H9 (cell line): ENCODE results near the gene MTCH1. TPM values are rescaled to one million over a fixed set of nuclear protein-coding genes. Genes with fewer than 3 reads are reported as not detected.

Source experiments
- DNase-seq: peaks from one replicate; pipeline ENCODE4 v3.0.0-alpha.2; 2017
- H2AFZ ChIP-seq: one replicate; pipeline ENCODE4 v1.6.1; 2013; ENCODE audit warnings: mild to moderate bottlenecking, low read length, control low read depth, moderate library complexity
- H2AK5ac ChIP-seq: 2 replicates; pipeline ENCODE4 v1.6.1; 2013; ENCODE audit warnings: low read length, control low read depth, mixed read lengths; ENCODE audit not compliant: insufficient read length
- H2BK120ac ChIP-seq: one replicate; pipeline ENCODE4 v1.6.1; 2013; ENCODE audit warnings: low read depth, mild to moderate bottlenecking, low read length, control low read depth, inconsistent platforms; ENCODE audit not compliant: poor library complexity, severe bottlenecking
- H2BK12ac ChIP-seq: 2 replicates; pipeline ENCODE4 v1.6.1; 2013; ENCODE audit warnings: low read length, control low read depth, mixed read lengths, low read depth; ENCODE audit not compliant: insufficient read length
- H2BK15ac ChIP-seq: 2 replicates; pipeline ENCODE4 v1.6.1; 2013; ENCODE audit warnings: low read depth, low read length, control low read depth
- H2BK20ac ChIP-seq: one replicate; pipeline ENCODE4 v1.6.1; 2013; ENCODE audit warnings: low read depth, mild to moderate bottlenecking, low read length, control low read depth, inconsistent platforms; ENCODE audit not compliant: poor library complexity, severe bottlenecking
- H2BK5ac ChIP-seq: 2 replicates; pipeline ENCODE4 v1.6.1; 2013; ENCODE audit warnings: low read length, control low read depth, mixed read lengths; ENCODE audit not compliant: insufficient read length
- H3K14ac ChIP-seq: 2 replicates; pipeline ENCODE4 v1.6.1; 2013; ENCODE audit warnings: low read length, control low read depth; ENCODE audit not compliant: insufficient read depth
- H3K18ac ChIP-seq: 2 replicates; pipeline ENCODE4 v1.6.1; 2013; ENCODE audit warnings: low read depth, mild to moderate bottlenecking, mixed read lengths, low read length, control low read depth; ENCODE audit not compliant: insufficient read length
- H3K23ac ChIP-seq: 2 replicates; pipeline ENCODE4 v1.6.1; 2013; ENCODE audit warnings: low read length, control low read depth, mixed read lengths, low read depth; ENCODE audit not compliant: insufficient read length
- H3K23me2 ChIP-seq: 2 replicates; pipeline ENCODE4 v1.6.1; 2013; ENCODE audit warnings: low read depth, mild to moderate bottlenecking, mixed read lengths, low read length, control low read depth; ENCODE audit not compliant: insufficient read length, poor library complexity, severe bottlenecking
- H3K27ac ChIP-seq: 2 replicates; pipeline ENCODE4 v1.5.1; 2013; ENCODE audit warnings: low read length, control low read depth, mixed read lengths, low read depth; ENCODE audit not compliant: insufficient read length
- H3K27me3 ChIP-seq: 2 replicates; pipeline ENCODE4 v1.6.1; 2013; ENCODE audit warnings: low read length, control low read depth, inconsistent platforms; ENCODE audit not compliant: insufficient read depth
- H3K4ac ChIP-seq: 2 replicates; pipeline ENCODE4 v1.6.1; 2013; ENCODE audit warnings: low read depth, mild to moderate bottlenecking, control low read depth, inconsistent platforms, low read length, moderate library complexity
- H3K4me1 ChIP-seq: 2 replicates; pipeline ENCODE4 v1.6.1; 2013; ENCODE audit warnings: low read length, control low read depth, inconsistent platforms; ENCODE audit not compliant: insufficient read depth
- H3K4me2 ChIP-seq: 2 replicates; pipeline ENCODE4 v1.6.1; 2013; ENCODE audit warnings: low read length, control low read depth, mixed read lengths; ENCODE audit not compliant: insufficient read length, insufficient read depth
- H3K56ac ChIP-seq: 2 replicates; pipeline ENCODE4 v1.6.1; 2013; ENCODE audit warnings: low read depth, mild to moderate bottlenecking, mixed read lengths, low read length, control low read depth; ENCODE audit not compliant: insufficient read length
- H3K79me1 ChIP-seq: 2 replicates; pipeline ENCODE4 v1.6.1; 2013; ENCODE audit warnings: low read depth, mild to moderate bottlenecking, moderate library complexity, low read length, control low read depth, inconsistent platforms; ENCODE audit not compliant: insufficient read depth, poor library complexity, severe bottlenecking
- H3K79me2 ChIP-seq: 2 replicates; pipeline ENCODE4 v1.6.1; 2013; ENCODE audit warnings: low read length, control low read depth, inconsistent platforms; ENCODE audit not compliant: insufficient read depth
- H3K9ac ChIP-seq: 2 replicates; pipeline ENCODE4 v1.6.1; 2013; ENCODE audit warnings: low read length, control low read depth, mixed read lengths; ENCODE audit not compliant: insufficient read length; ENCODE audit errors: extremely low read depth
- H3K9me3 ChIP-seq: one replicate; pipeline ENCODE4 v1.6.1; 2013; ENCODE audit warnings: low read depth, low read length, inconsistent platforms; ENCODE audit not compliant: control insufficient read depth
- H3T11ph ChIP-seq: one replicate; pipeline ENCODE4 v1.6.1; 2013; ENCODE audit warnings: mild to moderate bottlenecking, low read length, control low read depth, inconsistent platforms
- H4K20me1 ChIP-seq: one replicate; pipeline ENCODE4 v1.6.1; 2013; ENCODE audit not compliant: control insufficient read depth, insufficient read length, insufficient read depth
- H4K5ac ChIP-seq: 2 replicates; pipeline ENCODE4 v1.6.1; 2013; ENCODE audit warnings: low read depth, mild to moderate bottlenecking, mixed read lengths, low read length, control low read depth; ENCODE audit not compliant: insufficient read length
- H4K8ac ChIP-seq: replicated peaks from 2 replicates; pipeline ENCODE4 v1.6.1; 2013; ENCODE audit warnings: low read length, control low read depth, mixed read lengths, low read depth; ENCODE audit not compliant: insufficient read length
- H4K91ac ChIP-seq: 2 replicates; pipeline ENCODE4 v1.6.1; 2013; ENCODE audit warnings: low read depth, mild to moderate bottlenecking, moderate library complexity, mixed read lengths, low read length, control low read depth; ENCODE audit not compliant: insufficient read length
- H3K27ac Mint-ChIP-seq, 3 experiments: 2 replicates in 2 of 3; 3 replicates in 1 of 3; pipeline ENCODE4 v1.8.0; 2020 to 2021; ENCODE audit warnings: mixed read lengths in 3 of 3, mild to moderate bottlenecking in 1 of 3, moderate library complexity in 1 of 3
- H3K27me3 Mint-ChIP-seq: 2 replicates; pipeline ENCODE4 v1.8.0; 2021; ENCODE audit warnings: low read depth, mild to moderate bottlenecking, moderate library complexity, mixed read lengths
- H3K36me3 Mint-ChIP-seq, 3 experiments: 2 replicates in 2 of 3; 3 replicates in 1 of 3; pipeline ENCODE4 v1.8.0; 2020 to 2021; ENCODE audit warnings: low read depth in 3 of 3, mixed read lengths in 3 of 3; ENCODE audit not compliant: insufficient read depth in 1 of 3
- H3K4me1 Mint-ChIP-seq, 2 experiments: 2 replicates each; pipeline ENCODE4 v1.8.0; 2020; ENCODE audit warnings: mixed read lengths in 2 of 2
- H3K4me3 Mint-ChIP-seq, 2 experiments: 2 replicates in 1 of 2; 3 replicates in 1 of 2; pipeline ENCODE4 v1.8.0; 2020 to 2021; ENCODE audit warnings: mild to moderate bottlenecking in 2 of 2, mixed read lengths in 2 of 2, moderate library complexity in 1 of 2
- H3K9me3 Mint-ChIP-seq, 2 experiments: 2 replicates in 1 of 2; 3 replicates in 1 of 2; pipeline ENCODE4 v1.8.0; 2020; ENCODE audit warnings: mild to moderate bottlenecking in 2 of 2, mixed read lengths in 2 of 2, moderate library complexity in 1 of 2
- WGBS: extraction: QIAGEN DNeasy Blood & Tissue Kit; methylation state at CpG from one replicate; pipeline ENCODE4 v1.1.7; 2013; ENCODE audit warnings: missing lambda C conversion rate, low lambda C conversion rate, mixed read lengths; ENCODE audit not compliant: insufficient read length; ENCODE audit errors: extremely low coverage; 5-methylcytosine and 5-hydroxymethylcytosine counted together
- total RNA-seq: library from RNA; stranded (reverse); gene quantifications from 2 replicates; pipeline ENCODE4 v1.2.1, GENCODE V29; 2021
- TF ChIP-seq, protein P1 (sequence below): fragments of 200-600 bp; sonication (generic); conservative IDR thresholded peaks from 3 replicates; pipeline ENCODE4 v1.8.0; 2021; ENCODE audit warnings: antibody characterized with exemption, mild to moderate bottlenecking

MTCH1 gene
- total RNA-seq, 1 experiment from 2014 or later, result 200 TPM

DNA sequence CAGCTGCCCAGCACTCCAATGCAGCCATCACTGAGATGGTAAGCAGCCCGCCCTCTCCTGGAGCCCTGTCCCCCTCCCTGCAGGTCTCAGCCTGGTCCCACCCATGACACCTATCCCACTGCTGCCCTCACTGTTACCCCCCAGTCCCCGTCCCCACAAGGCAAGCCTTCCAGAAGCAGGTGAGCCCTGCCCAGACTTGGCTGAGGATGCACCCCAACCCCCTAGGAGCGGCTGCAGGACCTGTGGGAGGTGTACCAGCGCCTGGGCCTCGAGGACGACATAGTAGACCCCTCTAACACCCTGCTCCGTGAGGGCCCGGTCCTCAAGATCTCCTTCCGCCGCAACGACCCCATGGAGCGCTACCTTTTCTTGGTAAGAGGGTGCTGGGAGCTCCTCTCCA is 28.7 kb upstream of the MTCH1 start:
- no peaks in the 10 kb centered on the region for H3K23me2 ChIP-seq
- H2BK15ac ChIP-seq, result no peak overlapping the region
- H4K5ac ChIP-seq, result no peak overlapping the region
- H4K20me1 ChIP-seq, result no peaks in the 10 kb centered on the region
- H2BK12ac ChIP-seq, result no peak overlapping the region
- H3K4me1 Mint-ChIP-seq, result peaks cover 4 to 13% of the 10 kb centered on the region in 2 experiments
- no peaks in the 10 kb centered on the region for H3K36me3 Mint-ChIP-seq
- H3K4ac ChIP-seq, result no peak overlapping the region
- no peak overlapping the region for H2BK5ac ChIP-seq
- no peak overlapping the region for H3K18ac ChIP-seq
- no peak overlapping the region for H2AK5ac ChIP-seq
- no peak overlapping the region for H3K23ac ChIP-seq
- no peaks in the 10 kb centered on the region for H3K4me1 ChIP-seq
- H3K79me2 ChIP-seq, result no peaks in the 10 kb centered on the region
- H3K27ac ChIP-seq, result no peak overlapping the region
- H3K14ac ChIP-seq, result no peak overlapping the region
- no peak overlapping the region for H2AFZ ChIP-seq
- no peak for DNase-seq
- WGBS, result no CpG with 5 or more reads among the region's 12 CpGs
- no peak overlapping the region for H3T11ph ChIP-seq
- no peak overlapping the region for H4K91ac ChIP-seq
- no peak overlapping the region for H3K9ac ChIP-seq
- no peak overlapping the region for H2BK120ac ChIP-seq
- no peak overlapping the region for H2BK20ac ChIP-seq
- H3K79me1 ChIP-seq, result no peaks in the 10 kb centered on the region
- H3K27ac Mint-ChIP-seq, result no peak overlapping the region; a peak in 1 of 7 replicates
- H4K8ac ChIP-seq, result no peak overlapping the region
- H3K4me3 Mint-ChIP-seq, result no peak overlapping the region
- no peaks in the 10 kb centered on the region for H3K9me3 ChIP-seq
- no peak overlapping the region for H3K56ac ChIP-seq
- TF ChIP-seq, protein P1, sequence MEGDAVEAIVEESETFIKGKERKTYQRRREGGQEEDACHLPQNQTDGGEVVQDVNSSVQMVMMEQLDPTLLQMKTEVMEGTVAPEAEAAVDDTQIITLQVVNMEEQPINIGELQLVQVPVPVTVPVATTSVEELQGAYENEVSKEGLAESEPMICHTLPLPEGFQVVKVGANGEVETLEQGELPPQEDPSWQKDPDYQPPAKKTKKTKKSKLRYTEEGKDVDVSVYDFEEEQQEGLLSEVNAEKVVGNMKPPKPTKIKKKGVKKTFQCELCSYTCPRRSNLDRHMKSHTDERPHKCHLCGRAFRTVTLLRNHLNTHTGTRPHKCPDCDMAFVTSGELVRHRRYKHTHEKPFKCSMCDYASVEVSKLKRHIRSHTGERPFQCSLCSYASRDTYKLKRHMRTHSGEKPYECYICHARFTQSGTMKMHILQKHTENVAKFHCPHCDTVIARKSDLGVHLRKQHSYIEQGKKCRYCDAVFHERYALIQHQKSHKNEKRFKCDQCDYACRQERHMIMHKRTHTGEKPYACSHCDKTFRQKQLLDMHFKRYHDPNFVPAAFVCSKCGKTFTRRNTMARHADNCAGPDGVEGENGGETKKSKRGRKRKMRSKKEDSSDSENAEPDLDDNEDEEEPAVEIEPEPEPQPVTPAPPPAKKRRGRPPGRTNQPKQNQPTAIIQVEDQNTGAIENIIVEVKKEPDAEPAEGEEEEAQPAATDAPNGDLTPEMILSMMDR, result no peak
- H3K27me3 Mint-ChIP-seq, result no peaks in the 10 kb centered on the region
- H3K4me2 ChIP-seq, result no peak overlapping the region
- H3K9me3 Mint-ChIP-seq, result peaks cover 0 to 4% of the 10 kb centered on the region in 2 experiments; a peak in 1 of 5 replicates
- no peaks in the 10 kb centered on the region for H3K27me3 ChIP-seq
